Neuronal stem cell (in vitro differentiated cells): Measurements from ENCODE around the gene JPH2.
A peak's percentile ranks its signal among the peaks of the same experiment; 100 is the strongest.

Source experiments
- DNase-seq: peaks from one replicate; pipeline ENCODE4 v3.0.0-alpha.2; 2013; ENCODE audit warnings: low spot score
- H2AFZ ChIP-seq: one replicate; pipeline ENCODE4 v1.6.1; 2013; ENCODE audit warnings: mild to moderate bottlenecking, low read length, inconsistent platforms
- H2AK5ac ChIP-seq: 2 replicates; pipeline ENCODE4 v1.6.1; 2013; ENCODE audit warnings: low read depth, mild to moderate bottlenecking, inconsistent platforms, low read length, moderate library complexity, mixed read lengths
- H2BK120ac ChIP-seq: 2 replicates; pipeline ENCODE4 v1.6.1; 2013; ENCODE audit warnings: low read depth, mild to moderate bottlenecking, inconsistent platforms, low read length, moderate library complexity, mixed read lengths
- H2BK12ac ChIP-seq: one replicate; pipeline ENCODE4 v1.6.1; 2013; ENCODE audit warnings: low read length, inconsistent platforms
- H2BK15ac ChIP-seq: 2 replicates; pipeline ENCODE4 v1.6.1; 2013; ENCODE audit warnings: mild to moderate bottlenecking, low read length, inconsistent platforms, mixed read lengths
- H2BK5ac ChIP-seq: one replicate; pipeline ENCODE4 v1.6.1; 2013; ENCODE audit warnings: inconsistent platforms, mild to moderate bottlenecking, low read length, moderate library complexity
- H3K14ac ChIP-seq: one replicate; pipeline ENCODE4 v1.6.1; 2013; ENCODE audit warnings: low read length, inconsistent platforms
- H3K18ac ChIP-seq: 2 replicates; pipeline ENCODE4 v1.6.1; 2013; ENCODE audit warnings: low read length, inconsistent platforms
- H3K23ac ChIP-seq: 2 replicates; pipeline ENCODE4 v1.6.1; 2013; ENCODE audit warnings: low read depth, mild to moderate bottlenecking, mixed read lengths, low read length, inconsistent platforms; ENCODE audit not compliant: poor library complexity
- H3K27ac ChIP-seq: replicated peaks from 3 replicates; pipeline ENCODE4 v1.5.1; 2013; ENCODE audit warnings: low read length, inconsistent platforms
- H3K27me3 ChIP-seq, 3 experiments: 2 replicates each; pipeline ENCODE4 v1.6.1; 2013; ENCODE audit warnings: low read length in 3 of 3, mild to moderate bottlenecking in 2 of 3, inconsistent platforms in 1 of 3, low read depth in 1 of 3, mixed read lengths in 1 of 3, moderate library complexity in 1 of 3; ENCODE audit not compliant: control insufficient read depth in 3 of 3, insufficient read depth in 3 of 3
- H3K36me3 ChIP-seq, 2 donors: replicated peaks in 1 of 2; 2 replicates each; pipeline ENCODE4 v1.6.1; 2013; ENCODE audit warnings: low read length in 2 of 2; ENCODE audit not compliant: control insufficient read depth in 2 of 2, insufficient read depth in 2 of 2
- H3K4ac ChIP-seq: 2 replicates; pipeline ENCODE4 v1.6.1; 2013; ENCODE audit warnings: inconsistent platforms, mild to moderate bottlenecking, low read length, moderate library complexity
- H3K4me1 ChIP-seq, 2 donors: 1 replicate in 1 of 2; 2 replicates in 1 of 2; pipeline ENCODE4 v1.6.1; 2013; ENCODE audit warnings: low read length in 2 of 2, low read depth in 1 of 2; ENCODE audit not compliant: control insufficient read depth in 2 of 2, insufficient read depth in 1 of 2
- H3K4me2 ChIP-seq: one replicate; pipeline ENCODE4 v1.6.1; 2013; ENCODE audit warnings: mild to moderate bottlenecking, low read length, inconsistent platforms; ENCODE audit not compliant: insufficient read depth, poor library complexity, severe bottlenecking
- H3K4me3 ChIP-seq, 2 donors: 2 replicates each; pipeline ENCODE4 v1.5.1; 2013; ENCODE audit warnings: low read length in 2 of 2, mild to moderate bottlenecking in 2 of 2, inconsistent platforms in 1 of 2, moderate library complexity in 1 of 2
- H3K79me1 ChIP-seq: one replicate; pipeline ENCODE4 v1.6.1; 2013; ENCODE audit warnings: low read depth, mild to moderate bottlenecking, inconsistent platforms, low read length, moderate library complexity
- H3K9ac ChIP-seq: one replicate; pipeline ENCODE4 v1.6.1; 2013; ENCODE audit warnings: mild to moderate bottlenecking, low read depth, low read length, inconsistent platforms; ENCODE audit not compliant: poor library complexity
- H3K9me3 ChIP-seq, 2 donors: replicated peaks in 1 of 2; 2 replicates each; pipeline versions ENCODE3 to v1.6.1; 2013; ENCODE audit warnings: low read length in 2 of 2, mild to moderate bottlenecking in 2 of 2, inconsistent platforms in 1 of 2, low read depth in 1 of 2, mixed read lengths in 1 of 2, moderate library complexity in 1 of 2; ENCODE audit not compliant: control insufficient read depth in 2 of 2, insufficient read depth in 1 of 2
- H4K8ac ChIP-seq: one replicate; pipeline ENCODE4 v1.6.1; 2013; ENCODE audit warnings: low read depth, mild to moderate bottlenecking, inconsistent platforms, low read length, moderate library complexity
- H4K91ac ChIP-seq: one replicate; pipeline ENCODE4 v1.6.1; 2013; ENCODE audit warnings: low read length, low read depth, mild to moderate bottlenecking, inconsistent platforms; ENCODE audit not compliant: poor library complexity
- WGBS, 2 donors: extraction: QIAGEN DNeasy Blood & Tissue Kit; methylation state at CpG; one replicate each; pipeline ENCODE4 v1.1.7; 2013; ENCODE audit warnings: missing lambda C conversion rate in 2 of 2, mixed read lengths in 1 of 2; ENCODE audit not compliant: insufficient read length in 2 of 2, insufficient replicate concordance in 1 of 2; ENCODE audit errors: extremely low coverage in 2 of 2; 5-methylcytosine and 5-hydroxymethylcytosine counted together

The JPH2 gene

GRCh38 chr20:44142413-44142812 is 44.6 kb downstream of the JPH2 start:
- Histone ChIP-seq H3K4me2 (no peak overlapping the region), H2AK5ac (no peak overlapping the region), H3K4me3 (no peak overlapping the region), H3K27me3 (peaks cover 0 to 11% (median 0%) of the 10 kb centered on the region in 3 experiments), H2BK15ac (no peak overlapping the region), H3K23ac (no peak overlapping the region), H2BK120ac (no peak overlapping the region), H3K4me1 (peaks cover 0 to 14% of the 10 kb centered on the region in 2 donors), H3K14ac (no peak overlapping the region), H3K18ac (peak overlapping the region; percentile 81), H3K4ac (no peak overlapping the region), H3K9me3 (no peaks in the 10 kb centered on the region), H2BK12ac (no peak overlapping the region), H2BK5ac (no peak overlapping the region), H3K36me3 (no peaks in the 10 kb centered on the region), H3K27ac (no peak overlapping the region), H2AFZ (peak overlapping the region; percentile 51), H3K79me1 (no peaks in the 10 kb centered on the region), H4K8ac (peak overlapping the region; percentile 58), H4K91ac (no peak overlapping the region), H3K9ac (no peak overlapping the region)
- no peak for DNase-seq
- no CpG with 5 or more reads among the region's 8 CpGs for WGBS, 2 donors

GRCh38 chr20:44141873-44142272 is 45.1 kb downstream of the JPH2 start:
- Histone ChIP-seq H3K4ac (no peak overlapping the region), H3K14ac (no peak overlapping the region), H3K27me3 (peaks cover 0 to 11% (median 0%) of the 10 kb centered on the region in 3 experiments), H3K9me3 (no peaks in the 10 kb centered on the region), H3K9ac (no peak overlapping the region), H2BK5ac (no peak overlapping the region), H4K91ac (peak overlapping the region; percentile 74), H3K79me1 (no peaks in the 10 kb centered on the region), H2AK5ac (no peak overlapping the region), H3K4me1 (peaks cover 1 to 16% of the 10 kb centered on the region in 2 donors), H2BK120ac (no peak overlapping the region), H2AFZ (no peak overlapping the region), H3K4me2 (no peak overlapping the region), H3K23ac (no peak overlapping the region), H3K4me3 (no peak overlapping the region), H3K36me3 (no peaks in the 10 kb centered on the region), H3K27ac (no peak overlapping the region), H3K18ac (peak overlapping the region; percentile 0), H2BK15ac (no peak overlapping the region), H2BK12ac (peak overlapping the region; percentile 52), H4K8ac (no peak overlapping the region)
- no CpG with 5 or more reads among the region's 6 CpGs for WGBS, 2 donors
- DNase-seq = no peak

- no peak overlapping the region for H2BK120ac ChIP-seq
- H3K14ac ChIP-seq = no peak overlapping the region
- no peak overlapping the region for H3K9ac ChIP-seq
- H2BK5ac ChIP-seq = peak overlapping the region; percentile 33
- peak overlapping the region; percentile 89 for H3K18ac ChIP-seq
- H3K9me3 ChIP-seq = no peaks in the 10 kb centered on the region
- WGBS, 2 donors = no CpG with 5 or more reads among the region's 10 CpGs
- H3K27ac ChIP-seq = no peak overlapping the region
- no peak for DNase-seq
- H3K4me2 ChIP-seq = no peak overlapping the region
- H3K27me3 ChIP-seq = peaks cover 0 to 6% (median 0%) of the 10 kb centered on the region in 3 experiments
- H2BK15ac ChIP-seq = no peak overlapping the region
- H4K8ac ChIP-seq = no peak overlapping the region
- H3K79me1 ChIP-seq = no peaks in the 10 kb centered on the region
- H3K23ac ChIP-seq = no peak overlapping the region
- peaks cover 3 to 13% of the 10 kb centered on the region in 2 donors for H3K4me1 ChIP-seq
- no peaks in the 10 kb centered on the region for H3K36me3 ChIP-seq
- H3K4ac ChIP-seq = no peak overlapping the region
- no peak overlapping the region for H2AFZ ChIP-seq
- no peak overlapping the region for H4K91ac ChIP-seq
- no peak overlapping the region for H2BK12ac ChIP-seq
- no peak overlapping the region for H3K4me3 ChIP-seq
- H2AK5ac ChIP-seq = no peak overlapping the region
Measured at GRCh38 chr20:44138867-44139266, 48.1 kb downstream of the JPH2 start.

- no CpG with 5 or more reads among the region's 15 CpGs for WGBS, 2 donors
- Histone ChIP-seq H4K8ac (no peak overlapping the region), H3K9ac (no peak overlapping the region), H3K36me3 (no peaks in the 10 kb centered on the region), H3K4me2 (peak overlapping the region; percentile 27), H2BK5ac (peak overlapping the region; percentile 7), H2BK120ac (no peak overlapping the region), H2AK5ac (no peak overlapping the region), H2BK15ac (no peak overlapping the region), H2AFZ (peak overlapping the region; percentile 25), H3K23ac (no peak overlapping the region), H3K9me3 (no peaks in the 10 kb centered on the region), H3K14ac (no peak overlapping the region), H3K27ac (peak overlapping the region; percentile 84), H3K4ac (no peak overlapping the region), H4K91ac (no peak overlapping the region), H2BK12ac (no peak overlapping the region), H3K4me3 (no peak overlapping the region), H3K18ac (peak overlapping the region; percentile 89), H3K79me1 (no peaks in the 10 kb centered on the region), H3K4me1 (peaks cover 3 to 14% of the 10 kb centered on the region in 2 donors), H3K27me3 (peaks cover 0 to 2% (median 0%) of the 10 kb centered on the region in 3 experiments)
- peak; percentile 54 for DNase-seq
Measured at GRCh38 chr20:44137266-44137801, 49.7 kb downstream of the JPH2 start.
